Smooth muscle cell (in vitro differentiated cells): Measurements from ENCODE around the gene EME2. TPM values are rescaled to one million over a fixed set of nuclear protein-coding genes. Genes with fewer than 3 reads are reported as not detected.

Experiments
- DNase-seq: peaks from one replicate; lab custom pipeline; 2025; ENCODE audit not compliant: unreplicated experiment; lab: John Stamatoyannopoulos, UW
- H2AFZ ChIP-seq: fragments of 200-600 bp; sonication (generic); 2 replicates; pipeline ENCODE4 v1.6.0; 2016; ENCODE audit warnings: antibody characterized with exemption, low read depth, mild to moderate bottlenecking
- H3F3A ChIP-seq: fragments of 200-600 bp; sonication (generic); 2 replicates; pipeline ENCODE4 v1.6.0; 2017; ENCODE audit warnings: antibody characterized with exemption, low read depth
- H3K27ac ChIP-seq: fragments of 200-600 bp; sonication (generic); 2 replicates; pipeline ENCODE4 v1.5.1; 2016; ENCODE audit warnings: low read depth, mild to moderate bottlenecking
- H3K27me3 ChIP-seq: fragments of 200-600 bp; sonication (generic); 2 replicates; pipeline ENCODE4 v1.6.1; 2016; ENCODE audit warnings: low read depth, mild to moderate bottlenecking
- H3K36me3 ChIP-seq: fragments of 200-600 bp; sonication (generic); 2 replicates; pipeline ENCODE4 v1.5.1; 2016; ENCODE audit warnings: low read depth
- H3K4me1 ChIP-seq: fragments of 200-600 bp; sonication (generic); 2 replicates; pipeline ENCODE4 v1.5.1; 2016; ENCODE audit warnings: low read depth
- H3K4me2 ChIP-seq: fragments of 200-600 bp; sonication (generic); 2 replicates; pipeline ENCODE4 v1.6.0; 2016; ENCODE audit warnings: mild to moderate bottlenecking
- H3K4me3 ChIP-seq: fragments of 200-600 bp; sonication (generic); 2 replicates; pipeline ENCODE4 v1.5.1; 2016; ENCODE audit warnings: mild to moderate bottlenecking
- H3K79me2 ChIP-seq: fragments of 200-600 bp; sonication (generic); 2 replicates; pipeline ENCODE4 v1.6.0; 2016; ENCODE audit warnings: low read depth, mild to moderate bottlenecking
- H3K9ac ChIP-seq: fragments of 200-600 bp; sonication (generic); 2 replicates; pipeline ENCODE4 v1.6.0; 2016; ENCODE audit warnings: low read depth
- H3K9me3 ChIP-seq: fragments of 200-600 bp; sonication (generic); replicated peaks from 2 replicates; pipeline ENCODE4 v1.5.1; 2016; ENCODE audit warnings: low read depth
- H4K20me1 ChIP-seq: fragments of 200-600 bp; sonication (generic); 2 replicates; pipeline ENCODE4 v1.6.0; 2016; ENCODE audit warnings: low read depth
- WGBS: methylation state at CpG from one replicate; pipeline ENCODE4 v1.1.7; 2016; ENCODE audit warnings: low lambda C conversion rate; 5-methylcytosine and 5-hydroxymethylcytosine counted together
- polyA plus RNA-seq: library from polyadenylated mRNA; unstranded; fragments of >200 nt; fragmentation: Nextera tagmentation; extraction: Ambion mirVana; gene quantifications from 2 replicates; pipeline ENCODE4 v1.2.1, GENCODE V29; 2016
- total RNA-seq: library from RNA; depleted of rRNA; stranded (reverse); fragments of >200 nt; gene quantifications from 2 replicates; pipeline ENCODE4 v1.2.3, GENCODE V29; 2014
- TF ChIP-seq, protein P1 (sequence below): fragments of 200-600 bp; sonication (generic); IDR thresholded peaks from 2 replicates; pipeline ENCODE4 v1.5.1; 2017; ENCODE audit warnings: borderline replicate concordance, mild to moderate bottlenecking, antibody characterized with exemption; ENCODE audit not compliant: insufficient read depth, poor library complexity, severe bottlenecking

The EME2 gene
- total and polyA plus RNA-seq, 2 experiments from 2014 or later, result 3.6 to 3.8 TPM

DNA sequence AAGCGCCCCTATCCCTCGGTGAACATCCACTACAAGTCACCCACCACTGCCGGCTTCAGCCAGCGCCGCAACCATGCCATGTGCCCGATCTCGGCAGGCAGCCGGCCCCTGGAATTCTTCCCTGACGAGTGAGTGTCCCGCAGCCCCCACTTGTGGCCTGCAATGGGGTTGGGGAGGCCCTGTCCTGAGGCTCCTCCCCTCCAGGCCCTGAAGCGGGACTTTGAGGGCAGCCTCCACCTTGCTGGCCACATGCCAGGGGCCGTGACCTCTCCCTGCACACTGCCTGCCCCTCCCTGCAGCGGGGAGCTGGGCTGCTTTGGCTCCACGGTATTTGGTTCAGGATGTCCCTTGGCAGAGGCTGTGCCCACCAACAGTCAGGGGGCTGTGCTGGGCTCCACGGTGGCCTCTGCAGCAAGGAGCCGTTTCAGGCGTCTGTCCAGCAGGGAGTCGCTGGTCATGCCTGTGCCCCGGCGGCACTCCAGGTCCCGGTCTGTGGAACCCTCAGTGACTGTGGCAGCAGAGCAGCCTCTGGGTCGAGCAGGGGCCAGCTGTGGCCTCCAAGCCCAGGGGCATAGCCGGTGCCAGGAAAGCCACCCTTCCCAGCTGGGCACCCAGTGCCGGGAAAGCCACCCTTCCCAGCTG lies 9.6 kb upstream of the EME2 start:
- Histone ChIP-seq H3K4me3 (no peak overlapping the region), H3K4me2 (no peak overlapping the region), H3F3A (no peaks in the 10 kb centered on the region), H4K20me1 (no peaks in the 10 kb centered on the region), H3K27ac (no peak overlapping the region), H3K36me3 (no peaks in the 10 kb centered on the region), H3K9me3 (no peaks in the 10 kb centered on the region), H3K27me3 (no peaks in the 10 kb centered on the region), H3K9ac (no peak overlapping the region), H3K4me1 (no peaks in the 10 kb centered on the region), H3K79me2 (no peaks in the 10 kb centered on the region), H2AFZ (no peak overlapping the region)
- DNase-seq, result no peak
- TF ChIP-seq, protein P1, sequence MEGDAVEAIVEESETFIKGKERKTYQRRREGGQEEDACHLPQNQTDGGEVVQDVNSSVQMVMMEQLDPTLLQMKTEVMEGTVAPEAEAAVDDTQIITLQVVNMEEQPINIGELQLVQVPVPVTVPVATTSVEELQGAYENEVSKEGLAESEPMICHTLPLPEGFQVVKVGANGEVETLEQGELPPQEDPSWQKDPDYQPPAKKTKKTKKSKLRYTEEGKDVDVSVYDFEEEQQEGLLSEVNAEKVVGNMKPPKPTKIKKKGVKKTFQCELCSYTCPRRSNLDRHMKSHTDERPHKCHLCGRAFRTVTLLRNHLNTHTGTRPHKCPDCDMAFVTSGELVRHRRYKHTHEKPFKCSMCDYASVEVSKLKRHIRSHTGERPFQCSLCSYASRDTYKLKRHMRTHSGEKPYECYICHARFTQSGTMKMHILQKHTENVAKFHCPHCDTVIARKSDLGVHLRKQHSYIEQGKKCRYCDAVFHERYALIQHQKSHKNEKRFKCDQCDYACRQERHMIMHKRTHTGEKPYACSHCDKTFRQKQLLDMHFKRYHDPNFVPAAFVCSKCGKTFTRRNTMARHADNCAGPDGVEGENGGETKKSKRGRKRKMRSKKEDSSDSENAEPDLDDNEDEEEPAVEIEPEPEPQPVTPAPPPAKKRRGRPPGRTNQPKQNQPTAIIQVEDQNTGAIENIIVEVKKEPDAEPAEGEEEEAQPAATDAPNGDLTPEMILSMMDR, result no peak
- WGBS, result 91% methylated on average over 23 of the region's 24 CpGs

DNA sequence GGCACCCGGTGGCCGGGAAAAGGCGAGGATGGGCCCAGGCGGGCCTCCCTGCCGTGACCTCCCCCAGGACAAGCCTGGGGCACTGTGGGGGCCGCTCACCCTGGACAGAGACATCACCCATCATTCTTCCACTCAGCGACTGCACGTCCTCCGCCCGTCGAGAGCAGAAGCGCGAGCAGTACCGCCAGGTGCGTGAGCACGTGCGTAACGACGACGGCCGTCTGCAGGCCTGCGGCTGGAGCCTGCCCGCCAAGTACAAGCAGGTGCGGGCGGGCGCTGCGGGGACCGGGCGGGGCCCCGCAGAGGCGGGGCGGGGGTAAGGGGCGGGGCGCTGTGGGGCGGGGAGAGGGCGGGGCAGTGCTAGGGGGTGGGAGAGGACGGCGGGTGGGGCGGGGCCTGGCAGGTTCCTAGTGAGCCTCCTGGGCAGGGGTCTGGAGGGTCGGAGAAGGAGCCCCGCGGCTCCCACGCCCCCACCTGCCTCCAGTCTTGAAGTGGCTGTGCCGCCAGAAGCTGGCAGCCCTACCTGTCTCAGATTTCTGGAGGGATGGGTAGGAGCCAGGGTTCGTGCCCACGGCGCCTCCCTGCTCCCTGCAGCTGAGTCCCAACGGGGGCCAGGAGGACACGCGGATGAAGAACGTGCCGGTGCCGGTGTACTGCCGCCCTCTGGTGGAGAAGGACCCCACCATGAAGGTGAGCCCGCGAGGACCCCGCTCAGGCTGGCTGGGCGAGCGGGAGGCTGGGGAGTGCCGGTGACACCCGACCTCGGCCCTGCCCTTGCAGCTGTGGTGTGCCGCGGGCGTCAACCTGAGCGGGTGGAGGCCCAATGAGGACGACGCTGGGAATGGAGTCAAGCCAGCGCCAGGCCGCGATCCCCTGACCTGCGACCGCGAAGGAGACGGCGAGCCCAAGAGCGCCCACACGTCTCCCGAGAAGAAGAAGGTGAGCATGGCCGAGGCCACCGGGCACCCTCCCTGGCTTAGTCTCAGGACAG lies 8.8 kb upstream of the EME2 start:
- no peaks in the 10 kb centered on the region for H3K4me1 ChIP-seq
- H2AFZ ChIP-seq, result no peak overlapping the region
- no peaks in the 10 kb centered on the region for H3K27me3 ChIP-seq
- H3K27ac ChIP-seq, result no peak overlapping the region
- TF ChIP-seq, protein P1, result peak; percentile 43
- no peaks in the 10 kb centered on the region for H3F3A ChIP-seq
- H4K20me1 ChIP-seq, result no peaks in the 10 kb centered on the region
- H3K36me3 ChIP-seq, result no peaks in the 10 kb centered on the region
- DNase-seq, result no peak
- no peaks in the 10 kb centered on the region for H3K79me2 ChIP-seq
- no peak overlapping the region for H3K4me3 ChIP-seq
- no peak overlapping the region for H3K4me2 ChIP-seq
- WGBS, result 56% methylated on average over 66 of the region's 81 CpGs
- H3K9me3 ChIP-seq, result no peaks in the 10 kb centered on the region
- H3K9ac ChIP-seq, result no peak overlapping the region

DNA sequence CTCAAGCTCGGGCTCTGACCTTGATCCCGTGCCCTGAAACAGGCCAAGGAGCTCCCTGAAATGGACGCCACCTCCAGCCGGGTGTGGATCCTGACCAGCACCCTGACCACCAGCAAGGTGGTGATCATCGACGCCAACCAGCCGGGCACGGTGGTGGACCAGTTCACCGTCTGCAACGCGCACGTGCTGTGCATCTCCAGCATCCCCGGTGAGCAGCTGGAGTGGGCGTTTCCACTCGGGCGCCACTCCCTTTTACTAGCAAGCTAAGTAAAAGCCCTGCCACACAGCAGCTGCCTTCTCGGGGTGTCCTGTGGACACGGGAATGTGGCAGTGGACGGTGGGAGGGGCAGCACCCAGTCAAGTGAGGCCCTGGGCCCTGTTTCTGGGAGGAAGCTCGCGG lies 7.6 kb upstream of the EME2 start:
- H2AFZ ChIP-seq, result no peak overlapping the region
- H3F3A ChIP-seq, result peaks cover 4% of the 10 kb centered on the region
- no peak overlapping the region for H3K4me2 ChIP-seq
- H4K20me1 ChIP-seq, result peaks cover 9% of the 10 kb centered on the region
- WGBS, result 97% methylated on average over 21 of the region's 21 CpGs
- no peaks in the 10 kb centered on the region for H3K27me3 ChIP-seq
- H3K9me3 ChIP-seq, result no peaks in the 10 kb centered on the region
- no peaks in the 10 kb centered on the region for H3K4me1 ChIP-seq
- no peak overlapping the region for H3K4me3 ChIP-seq
- H3K79me2 ChIP-seq, result no peaks in the 10 kb centered on the region
- no peaks in the 10 kb centered on the region for H3K36me3 ChIP-seq
- H3K9ac ChIP-seq, result no peak overlapping the region
- TF ChIP-seq, protein P1, result no peak
- H3K27ac ChIP-seq, result no peak overlapping the region
- DNase-seq, result no peak
